ENCODE results near the gene HSF2. TPM values are rescaled to one million over a fixed set of nuclear protein-coding genes. Genes with fewer than 3 reads are reported as not detected.

The HSF2 gene
- total and polyA plus RNA-seq, 4 donors, result 2.2 to 7.9 (median 6.3) TPM

DNA sequence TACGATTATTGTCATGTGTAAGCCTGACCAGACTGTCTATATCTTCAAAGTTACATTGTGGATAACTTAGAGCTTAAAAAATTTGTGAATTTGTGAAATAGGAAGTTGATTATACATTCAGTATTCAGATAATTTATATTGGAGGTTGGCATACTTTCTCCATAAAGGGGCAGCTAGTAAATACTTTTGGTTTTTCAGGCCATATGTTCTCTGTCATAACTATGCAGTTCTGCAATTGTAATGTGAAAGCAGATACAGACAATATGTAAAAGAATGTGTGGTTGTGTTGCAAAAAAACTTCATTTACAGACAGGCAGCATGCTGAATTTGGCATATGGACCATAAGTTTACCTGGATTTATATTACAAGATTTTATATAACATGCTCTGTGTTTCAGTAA is 29.3 kb downstream of the HSF2 start:
- no peak overlapping the region for H3K27ac ChIP-seq (ENCODE audit: low read depth in 1 of 2, low read length in 2 of 2)
- no peak for DNase-seq (ENCODE audit: low spot score)
- H3K9me3 ChIP-seq (ENCODE audit: control insufficient read depth in 4 of 4, low read length in 3 of 4), result no peaks in the 10 kb centered on the region
- H3K27me3 ChIP-seq (ENCODE audit: control insufficient read depth in 4 of 4, insufficient read depth in 4 of 4, low read length in 3 of 4), result no peaks in the 10 kb centered on the region
- H3K36me3 ChIP-seq (ENCODE audit: control insufficient read depth in 4 of 4, insufficient read depth in 3 of 4, low read depth in 1 of 4, low read length in 3 of 4), result peaks cover 4 to 15% (median 13%) of the 10 kb centered on the region in 4 donors
- TF ChIP-seq TAF1 (conservative IDR thresholded peaks at IDR 0.05) (no peak), FOXA1 (IDR thresholded peaks at IDR 0.05) (no peak), RXRA (IDR thresholded peaks at IDR 0.05) (no peak)
- 99% methylated on average over 1 of the region's 1 CpG for WGBS
- H3K4me1 ChIP-seq (ENCODE audit: control insufficient read depth in 4 of 4, insufficient read depth in 4 of 4, low read length in 3 of 4), result no peaks in the 10 kb centered on the region
- H3K9ac ChIP-seq (ENCODE audit: low read depth in 1 of 2, low read length in 2 of 2), result no peak overlapping the region
- H3K4me3 ChIP-seq (ENCODE audit: low read depth in 1 of 3, low read length in 3 of 3), result no peak overlapping the region

DNA sequence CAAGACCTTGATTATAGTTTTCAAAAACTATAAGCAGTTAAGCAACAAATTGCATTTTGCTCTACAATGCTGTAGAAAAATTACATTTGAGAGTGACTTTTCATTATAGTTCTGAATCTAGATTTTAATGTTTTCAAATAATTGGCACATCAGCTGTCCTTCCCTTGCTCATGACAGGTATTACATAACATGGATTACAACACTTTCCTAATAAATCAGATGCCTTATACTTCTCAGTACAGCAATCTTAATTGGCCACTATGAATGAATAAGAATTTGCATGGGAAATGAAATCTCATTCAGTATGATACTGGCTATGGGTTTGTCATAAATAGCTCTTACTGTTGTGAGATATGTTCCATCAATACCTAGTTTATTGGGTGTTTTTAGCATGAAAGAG is 29.9 kb downstream of the HSF2 start:
- Histone ChIP-seq H3K9me3 (ENCODE audit: control insufficient read depth in 4 of 4, low read length in 3 of 4) (no peaks in the 10 kb centered on the region), H3K4me3 (ENCODE audit: low read depth in 1 of 3, low read length in 3 of 3) (no peak overlapping the region), H3K36me3 (ENCODE audit: control insufficient read depth in 4 of 4, insufficient read depth in 3 of 4, low read depth in 1 of 4, low read length in 3 of 4) (peaks cover 1 to 15% (median 13%) of the 10 kb centered on the region in 4 donors), H3K9ac (ENCODE audit: low read depth in 1 of 2, low read length in 2 of 2) (no peak overlapping the region), H3K27me3 (ENCODE audit: control insufficient read depth in 4 of 4, insufficient read depth in 4 of 4, low read length in 3 of 4) (no peaks in the 10 kb centered on the region), H3K27ac (ENCODE audit: low read depth in 1 of 2, low read length in 2 of 2) (no peak overlapping the region), H3K4me1 (ENCODE audit: control insufficient read depth in 4 of 4, insufficient read depth in 4 of 4, low read length in 3 of 4) (no peaks in the 10 kb centered on the region)
- TF ChIP-seq GABPA (IDR thresholded peaks at IDR 0.05 in 1 of 2, conservative IDR thresholded peaks at IDR 0.05 in 1 of 2) (no peak), JUND (IDR thresholded peaks at IDR 0.05) (no peak), FOXA2 (IDR thresholded peaks at IDR 0.05) (no peak), HNF4G (IDR thresholded peaks at IDR 0.05) (no peak), NR2F2 (IDR thresholded peaks at IDR 0.05) (no peak), ZBTB33 (IDR thresholded peaks at IDR 0.05) (no peak), FOXA1 (IDR thresholded peaks at IDR 0.05) (no peak), MAX (IDR thresholded peaks at IDR 0.05) (no peak), EGR1 (IDR thresholded peaks at IDR 0.05; ENCODE audit: low read depth in 2 of 2) (no peak), RAD21 (IDR thresholded peaks at IDR 0.05) (no peak), YY1 (IDR thresholded peaks at IDR 0.05) (no peak), TAF1 (conservative IDR thresholded peaks at IDR 0.05) (no peak)
- TF ChIP-seq, protein P1, sequence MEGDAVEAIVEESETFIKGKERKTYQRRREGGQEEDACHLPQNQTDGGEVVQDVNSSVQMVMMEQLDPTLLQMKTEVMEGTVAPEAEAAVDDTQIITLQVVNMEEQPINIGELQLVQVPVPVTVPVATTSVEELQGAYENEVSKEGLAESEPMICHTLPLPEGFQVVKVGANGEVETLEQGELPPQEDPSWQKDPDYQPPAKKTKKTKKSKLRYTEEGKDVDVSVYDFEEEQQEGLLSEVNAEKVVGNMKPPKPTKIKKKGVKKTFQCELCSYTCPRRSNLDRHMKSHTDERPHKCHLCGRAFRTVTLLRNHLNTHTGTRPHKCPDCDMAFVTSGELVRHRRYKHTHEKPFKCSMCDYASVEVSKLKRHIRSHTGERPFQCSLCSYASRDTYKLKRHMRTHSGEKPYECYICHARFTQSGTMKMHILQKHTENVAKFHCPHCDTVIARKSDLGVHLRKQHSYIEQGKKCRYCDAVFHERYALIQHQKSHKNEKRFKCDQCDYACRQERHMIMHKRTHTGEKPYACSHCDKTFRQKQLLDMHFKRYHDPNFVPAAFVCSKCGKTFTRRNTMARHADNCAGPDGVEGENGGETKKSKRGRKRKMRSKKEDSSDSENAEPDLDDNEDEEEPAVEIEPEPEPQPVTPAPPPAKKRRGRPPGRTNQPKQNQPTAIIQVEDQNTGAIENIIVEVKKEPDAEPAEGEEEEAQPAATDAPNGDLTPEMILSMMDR (IDR thresholded peaks at IDR 0.05; ENCODE audit: low read depth, low read length, missing input control), result no peak
- TF ChIP-seq, protein P2, sequence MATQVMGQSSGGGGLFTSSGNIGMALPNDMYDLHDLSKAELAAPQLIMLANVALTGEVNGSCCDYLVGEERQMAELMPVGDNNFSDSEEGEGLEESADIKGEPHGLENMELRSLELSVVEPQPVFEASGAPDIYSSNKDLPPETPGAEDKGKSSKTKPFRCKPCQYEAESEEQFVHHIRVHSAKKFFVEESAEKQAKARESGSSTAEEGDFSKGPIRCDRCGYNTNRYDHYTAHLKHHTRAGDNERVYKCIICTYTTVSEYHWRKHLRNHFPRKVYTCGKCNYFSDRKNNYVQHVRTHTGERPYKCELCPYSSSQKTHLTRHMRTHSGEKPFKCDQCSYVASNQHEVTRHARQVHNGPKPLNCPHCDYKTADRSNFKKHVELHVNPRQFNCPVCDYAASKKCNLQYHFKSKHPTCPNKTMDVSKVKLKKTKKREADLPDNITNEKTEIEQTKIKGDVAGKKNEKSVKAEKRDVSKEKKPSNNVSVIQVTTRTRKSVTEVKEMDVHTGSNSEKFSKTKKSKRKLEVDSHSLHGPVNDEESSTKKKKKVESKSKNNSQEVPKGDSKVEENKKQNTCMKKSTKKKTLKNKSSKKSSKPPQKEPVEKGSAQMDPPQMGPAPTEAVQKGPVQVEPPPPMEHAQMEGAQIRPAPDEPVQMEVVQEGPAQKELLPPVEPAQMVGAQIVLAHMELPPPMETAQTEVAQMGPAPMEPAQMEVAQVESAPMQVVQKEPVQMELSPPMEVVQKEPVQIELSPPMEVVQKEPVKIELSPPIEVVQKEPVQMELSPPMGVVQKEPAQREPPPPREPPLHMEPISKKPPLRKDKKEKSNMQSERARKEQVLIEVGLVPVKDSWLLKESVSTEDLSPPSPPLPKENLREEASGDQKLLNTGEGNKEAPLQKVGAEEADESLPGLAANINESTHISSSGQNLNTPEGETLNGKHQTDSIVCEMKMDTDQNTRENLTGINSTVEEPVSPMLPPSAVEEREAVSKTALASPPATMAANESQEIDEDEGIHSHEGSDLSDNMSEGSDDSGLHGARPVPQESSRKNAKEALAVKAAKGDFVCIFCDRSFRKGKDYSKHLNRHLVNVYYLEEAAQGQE (IDR thresholded peaks at IDR 0.05), result no peak
- TF ChIP-seq, protein P3, sequence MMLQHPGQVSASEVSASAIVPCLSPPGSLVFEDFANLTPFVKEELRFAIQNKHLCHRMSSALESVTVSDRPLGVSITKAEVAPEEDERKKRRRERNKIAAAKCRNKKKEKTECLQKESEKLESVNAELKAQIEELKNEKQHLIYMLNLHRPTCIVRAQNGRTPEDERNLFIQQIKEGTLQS (IDR thresholded peaks at IDR 0.05), result no peak
- no peak for DNase-seq (ENCODE audit: low spot score)

Measured in liver (tissue), 9 donors.